Adipocyte (in vitro differentiated cells): ENCODE results near the gene TP73.

ENCODE experiments used
- DNase-seq: peaks from one replicate; pipeline ENCODE4 v3.0.0-alpha.2; 2015; ENCODE audit warnings: low read depth
- H3K27me3 ChIP-seq: replicated peaks from 2 replicates; pipeline ENCODE4 v1.7.0; 2013; ENCODE audit warnings: mild to moderate bottlenecking, low read length, moderate library complexity; ENCODE audit not compliant: control insufficient read depth, insufficient read depth
- H3K36me3 ChIP-seq: 2 replicates; pipeline ENCODE4 v1.7.0; 2013; ENCODE audit warnings: low read length, mild to moderate bottlenecking, moderate library complexity; ENCODE audit not compliant: control insufficient read depth, insufficient read depth, severe bottlenecking
- H3K4me1 ChIP-seq: 2 replicates; pipeline ENCODE4 v1.7.0; 2013; ENCODE audit warnings: mild to moderate bottlenecking, low read length, moderate library complexity; ENCODE audit not compliant: control insufficient read depth, insufficient read depth
- H3K4me3 ChIP-seq: 2 replicates; pipeline ENCODE4 v1.7.0; 2013; ENCODE audit warnings: mild to moderate bottlenecking, low read length, moderate library complexity
- H3K9ac ChIP-seq: 2 replicates; pipeline ENCODE4 v1.7.0; 2013; ENCODE audit warnings: mild to moderate bottlenecking, low read length, moderate library complexity
- H3K9me3 ChIP-seq: 2 replicates; pipeline ENCODE4 v1.7.0; 2013; ENCODE audit warnings: mild to moderate bottlenecking, low read length, moderate library complexity; ENCODE audit not compliant: control insufficient read depth

The TP73 gene

GRCh38 chr1:3639397-3639911 lies 12.9 kb upstream of the TP73 start:
- H3K9me3 ChIP-seq: no peaks in the 10 kb centered on the region
- no peak overlapping the region for H3K9ac ChIP-seq
- no peaks in the 10 kb centered on the region for H3K27me3 ChIP-seq
- DNase-seq: no peak
- peaks cover 43% of the 10 kb centered on the region for H3K36me3 ChIP-seq
- H3K4me1 ChIP-seq: no peaks in the 10 kb centered on the region
- H3K4me3 ChIP-seq: no peak overlapping the region

GRCh38 chr1:3640121-3640837 lies 12.0 kb upstream of the TP73 start:
- Histone ChIP-seq H3K4me3 (no peak overlapping the region), H3K9ac (no peak overlapping the region), H3K4me1 (no peaks in the 10 kb centered on the region), H3K36me3 (peaks cover 41% of the 10 kb centered on the region), H3K27me3 (no peaks in the 10 kb centered on the region), H3K9me3 (no peaks in the 10 kb centered on the region)
- no peak for DNase-seq

DNA sequence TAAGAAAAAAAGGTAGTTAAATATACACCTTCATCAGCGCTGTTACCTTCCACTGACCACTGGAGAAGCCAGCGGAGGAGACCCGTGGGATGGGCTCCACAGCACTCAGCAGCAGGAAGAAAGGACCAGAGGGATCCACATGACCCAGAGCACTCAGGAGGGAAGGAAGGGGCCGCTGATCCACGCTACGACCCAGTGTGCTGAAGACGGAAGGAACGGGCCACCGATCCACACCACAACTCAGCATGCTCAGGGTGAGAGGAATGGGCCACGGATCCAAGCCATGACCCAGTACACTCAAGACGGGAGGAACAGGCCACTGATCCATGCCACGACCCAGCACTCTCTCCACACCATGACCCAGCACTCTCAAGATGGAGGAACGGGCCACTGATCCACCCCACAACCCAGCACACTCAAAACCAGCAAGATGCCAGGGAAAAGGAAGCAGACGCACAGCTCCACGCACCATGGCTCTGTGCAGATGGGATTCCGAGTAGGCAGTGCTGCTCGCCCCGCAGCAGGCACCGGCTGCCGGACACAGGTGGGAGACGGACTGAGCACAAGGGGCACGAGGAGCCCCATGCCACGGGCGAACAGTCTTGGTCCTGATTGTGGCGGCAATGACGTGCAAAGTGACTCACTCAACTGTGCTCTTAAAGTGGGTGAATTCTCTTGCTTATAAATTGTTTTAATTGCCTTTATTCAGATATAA lies 11.1 kb upstream of the TP73 start:
- no peaks in the 10 kb centered on the region for H3K27me3 ChIP-seq
- H3K4me3 ChIP-seq: no peak overlapping the region
- H3K9me3 ChIP-seq: no peaks in the 10 kb centered on the region
- peaks cover 36% of the 10 kb centered on the region for H3K36me3 ChIP-seq
- no peak for DNase-seq
- H3K9ac ChIP-seq: no peak overlapping the region
- H3K4me1 ChIP-seq: no peaks in the 10 kb centered on the region

GRCh38 chr1:3641816-3642215 lies 10.5 kb upstream of the TP73 start:
- Histone ChIP-seq H3K9ac (no peak overlapping the region), H3K36me3 (peaks cover 36% of the 10 kb centered on the region), H3K9me3 (no peaks in the 10 kb centered on the region), H3K27me3 (no peaks in the 10 kb centered on the region), H3K4me3 (no peak overlapping the region), H3K4me1 (no peaks in the 10 kb centered on the region)
- no peak for DNase-seq

DNA sequence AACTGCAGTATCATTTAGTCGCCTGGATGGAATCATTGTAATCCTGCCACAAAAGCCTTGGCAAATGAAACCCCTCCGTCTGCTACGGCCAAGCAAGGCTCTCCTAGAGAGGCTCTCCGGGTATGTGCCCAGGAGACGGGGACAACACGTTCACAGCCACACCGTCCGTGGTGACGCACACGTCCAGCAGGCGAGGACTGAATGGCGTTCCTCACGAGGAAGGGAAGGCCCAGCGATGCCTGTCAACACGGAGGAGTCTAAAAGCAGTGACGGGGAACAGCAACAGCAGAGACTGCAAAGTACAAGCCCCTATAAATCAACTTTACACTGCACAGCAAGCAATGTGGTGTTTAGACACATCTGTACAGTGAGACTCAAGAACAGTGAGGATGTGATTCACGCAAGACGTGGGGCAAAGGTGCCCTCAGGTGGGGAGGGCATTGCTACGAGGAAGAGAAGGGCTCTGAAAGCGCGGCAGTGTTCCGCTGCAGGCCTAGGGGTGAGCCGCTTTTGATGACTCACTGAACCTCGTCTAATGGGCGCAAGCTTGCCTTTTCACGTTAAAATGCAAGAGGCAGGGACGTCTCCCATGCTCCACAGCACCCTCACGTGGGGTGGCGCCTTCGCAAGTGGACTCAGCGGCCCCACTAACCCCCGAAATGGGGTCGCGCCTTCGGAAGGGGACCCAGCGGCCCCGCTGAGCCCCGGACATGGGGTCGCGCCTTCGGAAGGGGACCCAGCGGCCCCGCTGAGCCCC lies 9.2 kb upstream of the TP73 start:
- Histone ChIP-seq H3K9me3 (no peaks in the 10 kb centered on the region), H3K4me3 (no peak overlapping the region), H3K4me1 (no peaks in the 10 kb centered on the region), H3K36me3 (peaks cover 33% of the 10 kb centered on the region), H3K9ac (no peak overlapping the region), H3K27me3 (no peaks in the 10 kb centered on the region)
- DNase-seq: no peak

DNA sequence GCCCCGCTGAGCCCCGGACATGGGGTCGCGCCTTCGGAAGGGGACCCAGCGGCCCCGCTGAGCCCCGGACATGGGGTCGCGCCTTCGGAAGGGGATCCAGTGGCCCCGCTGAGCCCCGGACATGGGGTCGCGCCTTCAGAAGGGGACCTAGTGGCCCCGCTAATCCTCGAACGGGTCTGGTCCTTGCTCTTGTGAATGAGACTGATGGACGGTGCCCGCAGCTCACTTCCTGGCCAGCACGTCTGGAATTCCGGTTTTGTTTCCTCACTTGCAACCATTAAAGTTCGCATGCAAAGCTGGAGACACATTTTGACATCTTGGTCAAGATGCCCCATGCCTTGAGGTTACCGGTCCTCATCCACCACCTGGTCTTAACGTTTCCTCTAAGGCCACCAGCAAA lies 8.0 kb upstream of the TP73 start:
- Histone ChIP-seq H3K9ac (no peak overlapping the region), H3K4me3 (no peak overlapping the region), H3K27me3 (no peaks in the 10 kb centered on the region), H3K4me1 (peaks cover 3% of the 10 kb centered on the region), H3K9me3 (no peaks in the 10 kb centered on the region), H3K36me3 (peaks cover 28% of the 10 kb centered on the region)
- no peak for DNase-seq

GRCh38 chr1:3645247-3645646 lies 7.1 kb upstream of the TP73 start:
- DNase-seq: no peak
- H3K9ac ChIP-seq: no peak overlapping the region
- peaks cover 28% of the 10 kb centered on the region for H3K36me3 ChIP-seq
- H3K9me3 ChIP-seq: no peaks in the 10 kb centered on the region
- H3K4me1 ChIP-seq: peaks cover 5% of the 10 kb centered on the region
- no peak overlapping the region for H3K4me3 ChIP-seq
- H3K27me3 ChIP-seq: no peaks in the 10 kb centered on the region

DNA sequence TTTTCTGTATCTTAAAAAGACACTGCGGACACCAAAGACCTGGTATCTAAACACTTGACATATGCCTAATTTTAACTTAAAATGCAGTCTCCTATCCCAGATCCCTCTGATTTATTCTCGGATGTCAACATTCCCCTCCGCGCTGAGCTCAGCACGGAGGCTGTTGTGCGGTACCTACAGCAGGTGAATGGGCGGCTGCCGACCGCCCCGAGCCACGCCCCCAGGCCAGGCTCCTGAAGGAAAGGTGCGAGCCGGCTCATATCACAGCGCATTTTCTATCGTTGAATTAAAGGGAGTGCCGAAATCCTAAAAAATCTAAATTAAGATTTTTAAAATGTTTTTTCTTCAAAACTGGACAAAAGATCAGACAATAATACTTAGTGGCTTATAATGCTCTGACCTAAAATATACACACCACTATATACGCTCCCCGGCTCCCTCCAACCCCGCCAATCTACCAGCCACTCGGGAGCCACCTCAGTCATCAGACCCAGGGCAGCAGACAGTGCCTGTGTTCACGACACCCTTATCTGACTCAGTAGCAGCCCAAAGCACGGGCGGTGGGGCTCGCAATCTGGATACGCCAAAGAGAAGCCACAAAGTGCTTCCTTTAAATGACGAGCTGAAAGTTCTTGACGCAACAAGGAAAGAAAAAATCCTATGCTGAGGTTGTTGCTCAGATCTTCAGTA lies 6.5 kb upstream of the TP73 start:
- Histone ChIP-seq H3K27me3 (peaks cover 5% of the 10 kb centered on the region), H3K9me3 (no peaks in the 10 kb centered on the region), H3K4me1 (peaks cover 5% of the 10 kb centered on the region), H3K9ac (no peak overlapping the region), H3K36me3 (peaks cover 28% of the 10 kb centered on the region), H3K4me3 (no peak overlapping the region)
- DNase-seq: no peak

DNA sequence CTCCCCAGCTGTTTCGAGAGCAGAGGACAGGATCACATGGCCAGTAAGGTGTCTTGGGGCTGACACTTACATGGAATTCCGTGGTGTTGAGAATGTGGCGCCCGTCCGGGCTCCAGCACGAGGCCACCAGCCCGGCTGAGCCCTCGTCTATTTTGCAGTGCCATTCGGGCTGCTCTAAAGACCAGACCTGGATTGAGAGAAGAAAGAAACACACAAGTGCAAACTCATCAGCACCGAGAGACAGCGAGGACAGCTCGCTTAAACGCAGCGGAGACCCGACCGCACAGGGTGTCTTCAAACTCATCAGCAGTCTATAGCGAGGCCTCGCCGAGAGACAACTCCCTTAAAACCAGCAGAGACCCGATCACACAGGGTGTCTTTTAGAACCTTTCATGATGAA lies 5.7 kb upstream of the TP73 start:
- H3K4me1 ChIP-seq: peaks cover 5% of the 10 kb centered on the region
- no peak overlapping the region for H3K9ac ChIP-seq
- H3K36me3 ChIP-seq: peaks cover 28% of the 10 kb centered on the region
- H3K9me3 ChIP-seq: no peaks in the 10 kb centered on the region
- H3K4me3 ChIP-seq: no peak overlapping the region
- no peak for DNase-seq
- peaks cover 11% of the 10 kb centered on the region for H3K27me3 ChIP-seq

DNA sequence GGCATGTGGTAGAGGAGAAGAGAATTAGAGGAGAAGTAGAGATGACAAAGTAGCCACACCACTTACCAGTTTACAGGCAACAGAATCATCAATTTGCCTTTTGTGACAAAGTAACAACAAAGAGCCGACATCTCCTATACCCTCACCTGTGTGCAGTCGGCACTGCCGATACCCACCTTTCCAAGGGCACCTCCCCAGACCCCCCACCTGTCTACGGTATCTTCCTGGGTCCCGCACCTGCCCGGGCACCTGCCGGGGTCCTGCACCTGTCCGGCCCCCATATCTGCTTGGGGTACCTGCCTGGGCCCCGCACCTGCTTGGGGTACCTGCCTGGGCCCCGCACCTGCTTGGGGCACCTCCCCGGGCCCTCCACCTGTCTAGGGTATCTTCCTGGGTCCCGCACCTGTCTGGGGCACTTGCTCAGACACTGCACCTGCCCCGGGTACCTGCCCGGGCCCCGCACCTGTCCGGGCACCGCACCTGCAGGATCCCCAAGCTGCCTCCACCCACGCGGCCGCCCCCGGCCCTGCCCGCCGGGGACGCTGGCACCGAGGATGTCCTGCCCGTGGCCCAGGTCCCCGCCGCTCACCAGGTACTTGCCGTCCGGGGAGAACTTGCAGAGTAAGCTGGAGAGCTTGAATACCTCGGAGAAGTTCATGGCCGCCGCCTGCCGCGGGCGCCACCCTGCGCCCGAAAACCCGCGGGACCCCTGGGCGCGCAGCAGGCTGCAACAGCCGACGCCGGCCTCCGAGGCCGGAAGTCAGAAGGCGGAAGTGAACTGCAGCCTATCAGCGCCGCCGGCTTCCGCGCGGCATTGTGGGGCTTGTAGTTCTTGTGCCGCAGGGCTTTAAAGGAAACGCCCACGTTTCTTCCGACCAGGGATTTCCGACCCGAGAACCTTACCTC lies 2.7 kb upstream of the TP73 start, which contains the start of gene WRAP73:
TSS of gene WRAP73 (minus strand) at position 762 of the 906 bp plus-strand sequence. CDS start at position 658, 104 bp downstream.
- Histone ChIP-seq H3K4me1 (peaks cover 5% of the 10 kb centered on the region), H3K9ac (peak within 1 kb of the TSS; percentile 90), H3K36me3 (peaks cover 24% of the 10 kb centered on the region), H3K27me3 (peaks cover 28% of the 10 kb centered on the region), H3K4me3 (peak within 1 kb of the TSS; percentile 91), H3K9me3 (no peaks in the 10 kb centered on the region)
- peak; percentile 97 for DNase-seq
